AG04450 (cell line): Measurements from ENCODE around the gene TJP3. TPM values are rescaled to one million over a fixed set of nuclear protein-coding genes. Genes with fewer than 3 reads are reported as not detected.

Experiments
- CTCF ChIA-PET: fragments of 300-600, 350-600 bp; formaldehyde crosslinking; extraction: SDS; loops from one replicate; lab custom pipeline; 2022; ENCODE audit warnings: antibody characterized with exemption, inconsistent platforms; lab: Charles Lee
- POLR2A ChIA-PET: fragments of 350-600 bp; formaldehyde crosslinking; extraction: SDS; loops from one replicate; lab custom pipeline; 2021; ENCODE audit warnings: antibody characterized with exemption, inconsistent platforms; lab: Yijun Ruan, JAX
- DNase-seq: peaks from one replicate; pipeline ENCODE4 v3.0.0-alpha.2; 2011; ENCODE audit warnings: low read depth, low spot score
- H3K27ac ChIP-seq: one replicate; pipeline ENCODE4 v1.5.1; 2012; ENCODE audit warnings: low read depth, low read length, control low read depth
- H3K27me3 ChIP-seq: one replicate; pipeline ENCODE4 v1.6.0; 2012; ENCODE audit warnings: low read length; ENCODE audit not compliant: control insufficient read depth, insufficient read depth
- H3K4me3 ChIP-seq: 2 replicates; pipeline ENCODE4 v1.5.1; 2011; ENCODE audit warnings: mild to moderate bottlenecking, low read depth, low read length, control low read depth
- H3K9me3 ChIP-seq: 2 replicates; pipeline ENCODE4 v1.5.1; 2012; ENCODE audit warnings: low read length; ENCODE audit not compliant: control insufficient read depth, insufficient read depth
- CTCF ChIP-seq: IDR thresholded peaks from 2 replicates; pipeline ENCODE4 v1.5.1; 2011; ENCODE audit warnings: low read depth, low read length, control low read depth, inconsistent platforms
- polyA plus RNA-seq: library from polyadenylated mRNA; depleted of rRNA; stranded (reverse); fragments of >200 nt; gene quantifications from 2 replicates; pipeline ENCODE4 v1.2.3, GENCODE V29; 2011

Gene TJP3
- polyA plus RNA-seq, 1 experiment = not detected

GRCh38 chr19:3768748-3769099, 60.5 kb downstream of the TJP3 start:
- H3K27ac ChIP-seq = no peak overlapping the region
- H3K9me3 ChIP-seq = no peaks in the 10 kb centered on the region; the same call in 1 of the 2 replicates
- ChIA-PET POLR2A (no interaction called here), CTCF (no interaction called here)
- DNase-seq = no peak
- H3K27me3 ChIP-seq = peaks cover 1% of the 10 kb centered on the region
- no peak for TF ChIP-seq CTCF
- H3K4me3 ChIP-seq = no peak overlapping the region

- no peak for TF ChIP-seq CTCF
- Histone ChIP-seq H3K27me3 (peaks cover 4% of the 10 kb centered on the region), H3K27ac (no peak overlapping the region), H3K4me3 (no peak overlapping the region), H3K9me3 (no peaks in the 10 kb centered on the region; the same call in 1 of the 2 replicates)
- ChIA-PET POLR2A (no interaction called here), CTCF (no interaction called here)
- DNase-seq = no peak
Observed at GRCh38 chr19:3769494-3769893, 61.3 kb downstream of the TJP3 start.

- H3K4me3 ChIP-seq = no peak overlapping the region
- DNase-seq = no peak
- ChIA-PET POLR2A (no interaction called here), CTCF (no interaction called here)
- H3K27ac ChIP-seq = no peak overlapping the region
- peaks cover 4% of the 10 kb centered on the region for H3K27me3 ChIP-seq
- TF ChIP-seq CTCF = no peak
- no peaks in the 10 kb centered on the region; the same call in 1 of the 2 replicates for H3K9me3 ChIP-seq
Observed at GRCh38 chr19:3770136-3770999, 62.2 kb downstream of the TJP3 start.

- TF ChIP-seq CTCF = no peak
- CTCF ChIA-PET = no interaction called here
- POLR2A ChIA-PET = no interaction called here
Observed at GRCh38 chr19:3771000-3771905, 63.1 kb downstream of the TJP3 start.

More at GRCh38 chr19:3771000-3771905, 63.1 kb downstream of the TJP3 start:
- DNase-seq = no peak
- Histone ChIP-seq H3K9me3 (no peaks in the 10 kb centered on the region; the same call in 1 of the 2 replicates), H3K27ac (no peak overlapping the region), H3K4me3 (no peak overlapping the region), H3K27me3 (peaks cover 4% of the 10 kb centered on the region)
